Measurements from ENCODE around the gene PUS3.
"Not testable (repeated sequence)": the region's sequence is repeated elsewhere in the genome, so short reads cannot be mapped to it uniquely, and the experiment has no call there.

PUS3 gene

DNA sequence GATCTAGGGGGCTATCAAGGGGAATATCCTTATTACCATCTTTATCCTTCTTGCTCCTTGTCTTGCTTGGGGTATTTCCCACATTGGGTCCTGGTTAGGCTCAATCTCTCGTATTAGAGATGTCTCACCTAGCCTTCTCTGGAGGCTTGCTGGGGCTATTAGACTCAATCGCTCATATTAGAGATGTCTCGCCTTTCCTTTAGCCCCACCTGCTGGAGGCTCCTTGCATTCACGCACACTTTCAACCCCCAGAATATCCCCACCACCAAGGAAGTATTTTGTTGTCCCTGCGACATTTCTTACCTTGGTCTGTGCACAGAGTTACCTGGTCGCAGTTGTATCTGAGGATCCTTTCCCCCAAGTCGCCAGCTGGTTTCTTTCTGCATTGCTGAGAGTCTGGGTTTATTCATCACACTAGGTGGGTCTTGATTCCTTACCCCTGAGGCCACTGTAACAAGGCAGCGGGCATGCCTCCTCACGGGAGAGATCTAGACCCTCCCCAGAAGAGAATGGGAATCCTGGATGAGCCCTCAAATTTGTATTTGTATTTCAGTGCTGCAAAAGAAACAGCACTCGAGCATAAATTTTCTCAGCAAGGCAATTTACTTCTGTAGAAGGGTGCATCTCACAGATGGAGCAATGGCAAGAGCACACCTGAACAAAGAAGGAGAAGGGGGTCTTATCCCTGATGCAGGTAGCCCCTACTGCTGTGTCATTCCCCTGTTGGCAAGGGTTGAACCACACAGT is 31.4 kb downstream of the PUS3 start:
- no peaks in the 10 kb centered on the region for H3K36me3 Mint-ChIP-seq
- no peak overlapping the region for H3K27ac Mint-ChIP-seq

DNA sequence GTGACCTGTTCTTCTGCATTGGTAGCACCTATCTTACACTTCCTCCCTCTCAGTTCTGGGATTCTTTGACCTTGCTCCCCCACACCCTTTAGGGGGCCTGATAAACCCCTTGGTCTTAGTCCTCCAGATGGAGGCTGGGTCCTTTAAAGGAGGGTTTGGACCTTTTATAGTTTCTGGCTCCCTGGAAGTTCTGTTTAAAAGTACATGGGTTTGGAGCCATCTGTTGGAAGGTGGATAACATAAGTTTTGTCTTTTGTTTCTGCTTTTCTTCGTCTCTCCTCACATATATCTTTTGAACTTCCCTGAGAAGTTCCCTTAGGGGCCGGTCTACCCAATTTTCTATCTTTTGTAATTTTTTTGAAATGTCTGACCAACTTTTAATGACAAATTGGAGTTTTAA is 33.5 kb downstream of the PUS3 start:
- H3K27ac Mint-ChIP-seq: no peak overlapping the region
- H3K27me3 Mint-ChIP-seq: peaks cover 3% of the 10 kb centered on the region

More for the DNA sequence above, 31.4 kb downstream of the PUS3 start:
- Mint-ChIP-seq H3K4me3 (no peak overlapping the region), H3K27me3 (peaks cover 3% of the 10 kb centered on the region), H3K9me3 (peaks cover 5% of the 10 kb centered on the region), H3K4me1 (no peaks in the 10 kb centered on the region)

DNA sequence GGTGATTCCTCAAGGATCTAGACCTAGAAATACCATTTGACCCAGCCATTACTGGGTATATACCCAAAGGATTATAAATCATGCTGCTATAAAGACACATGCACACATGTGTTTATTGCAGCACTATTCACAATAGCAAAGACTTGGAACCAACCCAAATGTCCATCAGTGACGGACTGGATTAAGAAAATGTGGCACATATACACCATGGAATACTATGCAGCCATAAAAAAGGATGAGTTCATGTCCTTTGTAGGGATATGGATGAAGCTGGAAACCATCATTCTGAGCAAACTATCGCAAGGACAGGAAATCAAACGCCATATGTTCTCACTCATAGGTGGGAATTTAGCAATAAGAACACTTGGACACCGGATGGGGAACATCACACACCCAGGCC is 37.7 kb downstream of the PUS3 start:
- not testable (repeated sequence) for H3K4me3 Mint-ChIP-seq, H3K27ac Mint-ChIP-seq, H3K9me3 Mint-ChIP-seq, H3K27me3 Mint-ChIP-seq, H3K36me3 Mint-ChIP-seq, H3K4me1 Mint-ChIP-seq

More for the DNA sequence above, 33.5 kb downstream of the PUS3 start:
- H3K4me1 Mint-ChIP-seq: no peaks in the 10 kb centered on the region
- H3K4me3 Mint-ChIP-seq: no peak overlapping the region
- peaks cover 5% of the 10 kb centered on the region for H3K9me3 Mint-ChIP-seq
- no peaks in the 10 kb centered on the region for H3K36me3 Mint-ChIP-seq

DNA sequence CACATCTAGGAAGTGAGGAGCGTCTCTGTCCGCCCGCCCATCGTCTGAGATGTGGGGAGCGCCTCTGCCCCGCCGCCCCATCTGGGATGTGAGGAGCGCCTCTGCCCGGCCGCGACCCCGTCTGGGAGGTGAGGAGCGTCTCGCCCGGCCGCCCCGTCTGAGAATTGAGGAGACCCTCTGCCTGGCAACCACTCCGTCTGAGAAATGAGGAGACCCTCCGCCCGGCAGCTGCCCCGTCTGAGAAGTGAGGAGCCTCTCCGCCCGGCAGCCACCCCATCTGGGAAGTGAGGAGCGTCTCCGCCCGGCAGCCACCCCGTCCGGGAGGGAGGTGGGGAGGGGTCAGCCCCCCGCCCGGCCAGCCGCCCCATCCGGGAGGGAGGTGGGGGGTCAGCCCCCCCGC is 40.2 kb downstream of the PUS3 start:
- not testable (repeated sequence) for H3K27ac Mint-ChIP-seq, H3K4me3 Mint-ChIP-seq, H3K4me1 Mint-ChIP-seq

DNA sequence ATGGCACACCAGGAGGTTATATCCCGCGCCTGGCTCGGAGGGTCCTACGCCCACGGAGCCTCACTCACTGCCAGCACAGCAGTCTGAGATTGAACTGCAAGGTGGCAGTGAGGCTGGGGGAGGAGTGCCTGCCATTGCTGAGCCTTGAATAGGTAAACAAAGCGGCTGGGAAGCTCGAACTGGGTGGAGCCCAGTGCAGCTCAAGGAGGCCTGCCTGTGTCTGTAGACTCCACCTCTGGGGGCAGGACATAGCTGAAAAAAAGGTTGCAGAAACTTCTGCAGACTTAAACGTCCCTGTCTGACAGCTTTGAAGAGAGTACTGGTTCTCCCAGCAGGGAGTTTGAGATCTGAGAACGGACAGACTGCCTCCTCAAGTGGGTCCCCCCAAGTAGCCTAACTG is 45.3 kb downstream of the PUS3 start:
- not testable (repeated sequence) for H3K4me3 Mint-ChIP-seq, H3K4me1 Mint-ChIP-seq, H3K9me3 Mint-ChIP-seq, H3K27ac Mint-ChIP-seq, H3K36me3 Mint-ChIP-seq
- peaks cover 18% of the 10 kb centered on the region for H3K27me3 Mint-ChIP-seq

More for the DNA sequence above, 40.2 kb downstream of the PUS3 start:
- H3K27me3 Mint-ChIP-seq, H3K36me3 Mint-ChIP-seq, H3K9me3 Mint-ChIP-seq: not testable (repeated sequence)

DNA sequence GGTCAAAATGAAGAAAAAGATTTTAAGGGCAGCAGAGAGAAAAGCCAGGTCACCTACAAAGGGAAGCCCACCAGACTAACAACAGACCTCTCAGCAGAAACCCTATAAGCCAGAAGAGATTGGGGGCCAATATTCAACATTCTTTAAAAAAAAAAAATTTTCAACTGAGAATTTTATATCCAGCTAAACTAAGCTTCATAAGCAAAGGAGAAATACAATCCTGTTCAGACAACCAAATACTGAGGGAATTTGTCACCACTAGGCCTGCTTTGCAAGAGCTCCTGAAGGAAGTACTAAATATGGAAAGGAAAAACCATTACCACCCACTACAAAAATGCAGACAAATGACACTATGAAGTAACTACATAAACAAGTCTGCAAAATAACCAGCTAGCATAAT is 56.8 kb downstream of the PUS3 start:
- Mint-ChIP-seq H3K27me3 (peaks cover 10% of the 10 kb centered on the region), H3K27ac (no peak overlapping the region), H3K36me3 (peaks cover 14% of the 10 kb centered on the region), H3K9me3 (peaks cover 35% of the 10 kb centered on the region), H3K4me3 (no peak overlapping the region), H3K4me1 (no peaks in the 10 kb centered on the region)

Measured in activated naive CD4-positive, alpha-beta T cell treated with anti-CD3 and anti-CD28 coated beads, Interleukin-2, amount 50 U/mL, for 24 hours (primary cell).